ENCODE measurements around the gene TSPAN5. TPM values are rescaled to one million over a fixed set of nuclear protein-coding genes. Genes with fewer than 3 reads are reported as not detected.

TSPAN5 gene
- total RNA-seq, 2 experiments from 2014 or later: 1.8 to 2.8 TPM

DNA sequence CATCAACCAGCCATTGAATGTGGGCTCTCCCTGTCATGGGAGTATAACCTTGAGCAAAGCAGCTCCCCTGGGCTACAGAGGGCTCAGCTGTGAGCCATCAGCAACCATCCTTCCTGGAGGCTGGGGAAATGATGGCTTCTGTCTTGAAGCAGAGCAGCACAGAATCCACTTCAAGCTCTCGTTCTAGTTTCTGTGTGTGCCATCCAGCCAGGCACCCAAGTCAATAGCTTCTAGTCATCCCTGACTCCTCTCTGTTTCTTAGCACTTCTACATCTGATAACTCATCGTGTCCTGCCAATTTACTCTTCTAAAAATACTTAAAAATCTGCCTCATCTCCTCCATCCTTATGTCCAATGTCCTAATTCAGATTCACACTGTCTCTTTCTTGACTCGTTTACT lies 42.2 kb upstream of the TSPAN5 start:
- CTCF ChIA-PET: interaction anchor here (0.5 kb wide), 1 partner anchor 192 kb away, joined by 3 read pairs; no protein-coding TSS in a partner anchor
- Histone ChIP-seq H3K9me3 (ENCODE audit: control insufficient read depth in 1 of 2, insufficient read depth in 1 of 2, low read length in 2 of 2) (peaks cover 5 to 11% of the 10 kb centered on the region in 2 experiments), H3K27ac (ENCODE audit: low read depth in 1 of 2, low read length in 2 of 2) (no peak overlapping the region), H3K4me1 (ENCODE audit: insufficient read depth, low read length) (peaks cover 11% of the 10 kb centered on the region), H3K27me3 (ENCODE audit: control insufficient read depth in 1 of 2, insufficient read depth in 2 of 2, low read length in 2 of 2) (no peaks in the 10 kb centered on the region), H3K36me3 (ENCODE audit: insufficient read depth, low read length) (no peaks in the 10 kb centered on the region), H3K4me3 (ENCODE audit: low read length) (no peak overlapping the region)
- DNase-seq: no peak
- TF ChIP-seq, protein P1, sequence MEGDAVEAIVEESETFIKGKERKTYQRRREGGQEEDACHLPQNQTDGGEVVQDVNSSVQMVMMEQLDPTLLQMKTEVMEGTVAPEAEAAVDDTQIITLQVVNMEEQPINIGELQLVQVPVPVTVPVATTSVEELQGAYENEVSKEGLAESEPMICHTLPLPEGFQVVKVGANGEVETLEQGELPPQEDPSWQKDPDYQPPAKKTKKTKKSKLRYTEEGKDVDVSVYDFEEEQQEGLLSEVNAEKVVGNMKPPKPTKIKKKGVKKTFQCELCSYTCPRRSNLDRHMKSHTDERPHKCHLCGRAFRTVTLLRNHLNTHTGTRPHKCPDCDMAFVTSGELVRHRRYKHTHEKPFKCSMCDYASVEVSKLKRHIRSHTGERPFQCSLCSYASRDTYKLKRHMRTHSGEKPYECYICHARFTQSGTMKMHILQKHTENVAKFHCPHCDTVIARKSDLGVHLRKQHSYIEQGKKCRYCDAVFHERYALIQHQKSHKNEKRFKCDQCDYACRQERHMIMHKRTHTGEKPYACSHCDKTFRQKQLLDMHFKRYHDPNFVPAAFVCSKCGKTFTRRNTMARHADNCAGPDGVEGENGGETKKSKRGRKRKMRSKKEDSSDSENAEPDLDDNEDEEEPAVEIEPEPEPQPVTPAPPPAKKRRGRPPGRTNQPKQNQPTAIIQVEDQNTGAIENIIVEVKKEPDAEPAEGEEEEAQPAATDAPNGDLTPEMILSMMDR (IDR thresholded peaks at IDR 0.05): no peak
- Mint-ChIP-seq H3K4me1 (ENCODE audit: low read depth) (peaks cover 15% of the 10 kb centered on the region), H3K36me3 (ENCODE audit: low read depth) (no peaks in the 10 kb centered on the region), H3K4me3 (no peak overlapping the region), H3K9me3 (peaks cover 17% of the 10 kb centered on the region), H3K27me3 (no peaks in the 10 kb centered on the region), H3K27ac (no peak overlapping the region)
- ATAC-seq (ENCODE audit: poor library complexity): no peak
- POLR2A ChIA-PET: no interaction called here
- intact Hi-C loops (cut with DNase I, micrococcal nuclease): loop anchor here in 1 of 2 experiments (5.0 kb wide), 1 partner anchor 43 kb away; the partner anchor contains the start of gene TSPAN5

DNA sequence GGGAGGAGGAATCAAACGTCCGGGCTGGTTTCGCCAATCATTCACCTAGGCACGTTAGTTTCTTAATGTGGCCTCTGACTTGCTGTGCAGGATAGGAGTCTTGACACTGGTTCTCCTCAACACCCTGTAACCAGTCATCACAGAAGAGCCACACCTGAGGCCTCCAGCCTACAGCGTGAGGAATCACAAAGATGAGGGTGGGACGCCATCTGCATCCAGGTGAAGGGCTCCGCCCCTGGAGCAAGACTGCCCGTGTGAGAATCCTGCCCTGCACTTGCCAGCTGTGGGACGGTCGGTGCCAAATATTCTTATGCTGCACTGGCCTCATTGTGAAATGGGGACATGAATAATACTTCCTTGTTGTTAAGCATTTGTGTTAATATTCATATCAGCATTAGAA lies 35.7 kb upstream of the TSPAN5 start:
- Histone ChIP-seq H3K4me1 (ENCODE audit: insufficient read depth, low read length) (peaks cover 11% of the 10 kb centered on the region), H3K36me3 (ENCODE audit: insufficient read depth, low read length) (no peaks in the 10 kb centered on the region), H3K9me3 (ENCODE audit: control insufficient read depth in 1 of 2, insufficient read depth in 1 of 2, low read length in 2 of 2) (peaks cover 0 to 7% of the 10 kb centered on the region in 2 experiments), H3K27ac (ENCODE audit: low read depth in 1 of 2, low read length in 2 of 2) (no peak overlapping the region), H3K4me3 (ENCODE audit: low read length) (no peak overlapping the region), H3K27me3 (ENCODE audit: control insufficient read depth in 1 of 2, insufficient read depth in 2 of 2, low read length in 2 of 2) (no peaks in the 10 kb centered on the region)
- intact Hi-C loops (cut with DNase I, micrococcal nuclease): no loop called here
- Mint-ChIP-seq H3K4me3 (no peak overlapping the region), H3K27me3 (no peaks in the 10 kb centered on the region), H3K27ac (no peak overlapping the region), H3K9me3 (peaks cover 10% of the 10 kb centered on the region), H3K4me1 (ENCODE audit: low read depth) (peaks cover 16% of the 10 kb centered on the region), H3K36me3 (ENCODE audit: low read depth) (no peaks in the 10 kb centered on the region)
- TF ChIP-seq, protein P1 (IDR thresholded peaks at IDR 0.05): no peak
- DNase-seq: no peak
- POLR2A ChIA-PET: no interaction called here
- CTCF ChIA-PET: no interaction called here
- ATAC-seq (ENCODE audit: poor library complexity): no peak

GRCh38 chr4:98692411-98692810 lies 34.0 kb upstream of the TSPAN5 start:
- TF ChIP-seq, protein P1 (IDR thresholded peaks at IDR 0.05): no peak
- Mint-ChIP-seq H3K4me3 (no peak overlapping the region), H3K4me1 (ENCODE audit: low read depth) (peaks cover 33% of the 10 kb centered on the region), H3K36me3 (ENCODE audit: low read depth) (no peaks in the 10 kb centered on the region), H3K27me3 (no peaks in the 10 kb centered on the region), H3K9me3 (peaks cover 4% of the 10 kb centered on the region), H3K27ac (no peak overlapping the region)
- ATAC-seq (ENCODE audit: poor library complexity) (no peak), DNase-seq (no peak)
- H3K4me1 ChIP-seq (ENCODE audit: insufficient read depth, low read length): peaks cover 22% of the 10 kb centered on the region
- no peaks in the 10 kb centered on the region for H3K27me3 ChIP-seq (ENCODE audit: control insufficient read depth in 1 of 2, insufficient read depth in 2 of 2, low read length in 2 of 2)
- H3K27ac ChIP-seq (ENCODE audit: low read depth in 1 of 2, low read length in 2 of 2): no peak overlapping the region
- ChIA-PET POLR2A (interaction anchor here (1.7 kb wide), 1 partner anchor 35 kb away, joined by 3 read pairs; no protein-coding TSS in a partner anchor), CTCF (no interaction called here)
- H3K36me3 ChIP-seq (ENCODE audit: insufficient read depth, low read length): no peaks in the 10 kb centered on the region
- no peak overlapping the region for H3K4me3 ChIP-seq (ENCODE audit: low read length)
- intact Hi-C loops (cut with DNase I, micrococcal nuclease): no loop called here
- peaks cover 0 to 2% of the 10 kb centered on the region in 2 experiments for H3K9me3 ChIP-seq (ENCODE audit: control insufficient read depth in 1 of 2, insufficient read depth in 1 of 2, low read length in 2 of 2)
